Upper lobe of left lung (tissue), 4 donors: ENCODE measurements around the gene TSNAX.

Experiments used
- CTCF ChIP-seq, 6 experiments: fragments of 450-650 bp in 4 of 6; fragments of 200-600 bp in 2 of 6; sonication (generic) in 2 of 6; IDR thresholded peaks; one replicate each; pipeline ENCODE4 v1.5.1; 2016 to 2019; ENCODE audit warnings: antibody characterized with exemption in 6 of 6
- POLR2A ChIP-seq, 4 donors: fragments of 450-650 bp; IDR thresholded peaks; one replicate each; pipeline ENCODE4 v1.5.1; 2016 to 2017; ENCODE audit warnings: antibody characterized with exemption in 4 of 4, mild to moderate bottlenecking in 2 of 4
- POLR2AphosphoS5 ChIP-seq, 2 donors: sonication (generic); formaldehyde crosslinking; IDR thresholded peaks; one replicate each; pipeline ENCODE4 v1.5.1; 2017; ENCODE audit warnings: antibody characterized with exemption in 2 of 2

- TF ChIP-seq CTCF (IDR thresholded peaks at IDR 0.05) (no peak), POLR2A (IDR thresholded peaks at IDR 0.05) (no peak), POLR2AphosphoS5 (IDR thresholded peaks at IDR 0.05) (no peak)
Observed at GRCh38 chr1:231526536-231526935, 1.9 kb upstream of the TSNAX start.
